GM19468 (cell line): ENCODE results near the gene TRIO.

ENCODE experiments used
- ATAC-seq: cut with Tn5 transposase; IDR thresholded peaks from one replicate; pipeline ENCODE4 v1.9.1; 2021; ENCODE audit warnings: mild to moderate bottlenecking, moderate library complexity, moderate number of reproducible peaks; ENCODE audit not compliant: unreplicated experiment; ENCODE audit errors: extremely low read depth

Gene TRIO

DNA sequence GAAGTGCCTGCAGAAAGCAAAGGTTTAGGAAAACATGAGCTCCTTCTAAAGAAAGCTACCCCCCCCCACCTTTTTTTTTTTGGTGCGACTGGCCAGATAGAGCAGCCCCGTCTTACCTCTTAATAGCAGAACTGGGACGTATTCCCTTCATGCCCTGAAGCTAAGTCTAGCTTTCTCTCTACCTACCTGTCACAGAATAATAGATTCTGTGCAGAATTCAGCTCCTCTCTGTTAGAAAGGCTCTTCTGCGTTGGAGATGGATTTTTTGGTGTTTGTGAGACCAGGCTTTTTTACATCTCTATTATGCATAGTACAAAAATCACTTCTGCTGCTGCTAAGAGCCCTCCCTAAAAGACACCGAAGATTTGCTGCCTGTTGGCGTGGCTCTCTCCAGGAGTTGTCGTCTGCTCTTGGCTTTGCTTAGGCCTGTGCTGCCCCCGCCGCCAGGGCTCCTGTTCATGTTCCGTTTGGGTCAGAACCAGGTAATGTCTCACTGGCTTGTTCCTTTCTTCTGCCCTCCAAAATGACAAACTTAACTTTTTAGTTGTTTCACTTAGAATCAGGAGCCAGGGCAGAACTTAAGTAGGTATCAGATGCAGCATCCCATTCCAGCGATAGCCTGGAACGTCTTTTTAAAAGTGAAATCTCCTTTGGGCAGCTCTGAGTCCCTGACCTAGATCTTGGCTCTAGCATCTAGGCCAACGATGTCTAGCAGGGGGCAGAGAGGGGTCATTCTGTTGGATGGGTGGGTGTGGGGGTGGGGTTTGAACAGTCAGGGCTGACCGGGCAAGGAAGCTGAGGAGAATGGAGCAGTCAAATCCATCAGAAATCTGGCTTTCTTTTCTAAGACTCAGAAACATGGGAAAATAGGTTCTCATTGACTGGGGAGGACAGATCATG lies 2.5 kb downstream of the TRIO start:
- no peak for ATAC-seq

DNA sequence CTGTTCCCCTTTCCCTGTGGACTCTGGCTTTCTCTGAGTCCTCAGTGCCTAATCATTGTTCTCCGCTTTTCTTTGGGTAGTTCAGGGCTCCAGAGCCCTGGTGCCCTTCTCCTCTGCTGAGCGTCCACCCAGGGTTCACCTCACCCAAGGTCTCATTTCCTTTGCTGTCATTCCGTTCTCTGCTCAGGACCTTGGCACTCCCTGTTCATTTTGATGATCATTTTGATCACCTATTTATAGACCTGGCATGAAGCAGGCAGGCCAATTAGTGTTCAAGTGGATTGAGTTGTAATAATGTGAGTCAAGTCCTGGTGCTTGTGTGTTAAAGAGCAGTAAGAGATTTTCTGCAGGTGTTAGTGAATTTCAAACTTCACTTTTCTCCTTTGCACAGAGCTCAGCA lies 3.6 kb downstream of the TRIO start:
- no peak for ATAC-seq

DNA sequence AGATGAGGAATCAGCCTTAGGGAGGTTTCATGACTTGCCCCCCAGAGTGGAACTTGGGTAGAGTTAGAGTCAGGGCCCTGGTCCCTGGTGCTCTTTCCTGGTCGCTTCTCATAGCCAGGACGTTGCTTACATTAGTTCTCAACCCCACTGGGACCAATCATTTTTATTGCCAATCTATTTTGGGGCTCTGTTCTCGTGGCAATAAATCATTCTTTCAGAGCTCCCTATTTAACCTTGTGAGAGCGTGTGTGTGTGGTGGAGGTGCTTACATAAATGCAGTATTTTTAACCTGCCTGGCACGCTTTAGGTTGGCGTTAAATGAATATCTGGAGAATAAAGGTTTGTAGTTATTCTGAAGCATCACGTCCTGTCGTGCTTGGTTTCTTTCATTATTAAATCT lies 4.1 kb downstream of the TRIO start:
- ATAC-seq: no peak

DNA sequence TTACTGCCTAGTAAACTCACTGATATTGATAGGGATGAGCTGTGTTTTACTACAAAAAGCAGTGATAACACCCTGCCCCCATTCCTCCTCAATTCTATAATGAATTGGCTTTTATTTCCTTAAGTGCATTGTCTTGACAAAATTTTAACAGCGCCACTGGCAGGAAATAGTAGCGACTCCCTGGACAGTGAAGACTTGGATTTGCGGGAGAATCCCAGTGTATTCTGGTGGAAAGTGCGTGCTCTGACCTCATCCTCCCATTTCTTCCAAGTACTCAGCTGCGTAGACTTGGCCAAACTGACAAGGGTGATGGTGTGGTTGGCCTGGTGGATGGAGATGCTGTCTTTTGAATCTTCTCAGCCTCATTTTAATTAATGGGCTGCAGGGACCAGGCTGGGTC lies 5.3 kb downstream of the TRIO start:
- ATAC-seq: no peak

DNA sequence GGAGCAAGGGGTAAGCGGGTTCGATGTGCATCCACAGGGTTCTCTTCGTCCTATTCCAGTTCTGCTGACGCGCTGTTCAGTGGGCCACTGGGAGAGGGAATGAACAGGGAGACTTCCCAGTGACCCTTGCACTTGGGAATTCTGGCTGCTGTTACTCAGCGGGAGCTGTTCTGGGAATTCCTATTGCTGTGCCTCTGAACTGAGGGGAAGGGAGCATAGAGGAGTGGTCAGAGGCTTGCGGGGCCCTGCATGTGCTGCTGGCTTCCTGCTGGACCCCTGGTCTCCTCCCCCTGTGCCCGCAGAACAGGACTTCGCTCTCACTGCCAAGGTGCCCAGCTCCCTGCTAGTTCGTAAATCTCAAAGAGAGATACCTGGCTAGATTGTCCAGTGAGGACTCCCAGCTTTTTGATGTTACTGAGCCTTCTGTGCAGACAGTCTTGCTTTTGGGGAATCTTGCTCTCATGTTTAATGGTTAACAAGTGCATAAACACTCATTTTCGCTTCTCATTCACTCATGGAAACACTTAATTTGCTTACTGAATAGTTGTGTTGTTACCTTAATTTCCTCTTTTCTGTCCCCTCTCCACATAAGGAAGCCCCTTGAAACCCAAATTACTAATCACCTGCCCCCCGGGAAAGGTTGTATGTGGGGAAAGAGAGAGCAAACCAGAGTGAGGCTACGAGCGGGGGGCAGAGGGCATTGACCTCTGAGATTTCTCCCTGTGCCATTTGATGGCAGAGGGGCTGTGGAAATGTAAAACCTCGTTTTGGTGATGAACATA lies 5.9 kb downstream of the TRIO start:
- ATAC-seq: peak; percentile 15

DNA sequence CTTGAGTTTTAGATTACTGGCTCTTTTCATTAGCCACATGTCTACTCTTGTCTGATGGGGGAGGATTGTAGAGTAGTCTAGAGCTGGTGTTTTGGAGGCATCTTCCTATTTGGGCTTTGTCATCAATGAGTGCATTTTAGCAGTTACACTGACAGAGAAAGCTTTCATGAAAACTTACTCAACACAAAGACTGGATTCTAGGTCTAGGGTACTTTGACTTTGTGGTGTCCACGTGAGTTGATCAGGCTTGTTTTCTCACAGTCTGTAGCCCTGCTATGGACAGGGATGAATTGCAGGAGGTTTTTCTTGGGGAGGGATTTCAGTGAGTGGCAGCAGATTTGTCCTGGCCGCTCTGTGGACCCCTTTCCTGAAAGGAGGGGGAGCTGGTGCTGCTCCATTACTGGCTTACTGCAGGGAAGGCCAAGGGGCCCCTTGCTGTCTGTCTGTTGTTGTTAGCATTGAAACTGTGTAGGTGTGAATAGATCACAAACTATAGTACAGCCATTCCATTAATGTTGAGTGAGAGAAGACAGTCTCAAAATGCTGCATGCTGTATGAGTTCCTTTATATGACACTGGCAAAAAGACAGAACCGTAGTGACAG lies 6.6 kb downstream of the TRIO start:
- ATAC-seq: no peak

DNA sequence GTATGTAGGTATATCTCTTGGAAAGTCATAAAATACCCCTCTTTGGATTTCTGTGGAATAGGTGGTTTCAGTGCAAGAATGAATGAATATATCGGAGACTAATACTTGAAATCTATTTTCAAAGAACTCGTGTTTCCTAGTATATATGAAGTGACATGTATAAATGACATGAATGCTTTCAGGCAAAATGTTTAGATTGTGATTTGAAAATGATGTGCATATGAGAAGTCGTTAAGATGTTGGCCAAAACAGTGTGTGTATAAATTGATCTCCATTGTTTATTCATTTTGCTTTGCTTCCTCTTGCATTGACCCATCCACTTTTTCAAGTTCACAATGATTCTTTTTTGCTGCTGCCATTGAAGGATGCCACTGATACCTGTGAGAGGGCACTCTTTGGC lies 8.3 kb downstream of the TRIO start:
- no peak for ATAC-seq

DNA sequence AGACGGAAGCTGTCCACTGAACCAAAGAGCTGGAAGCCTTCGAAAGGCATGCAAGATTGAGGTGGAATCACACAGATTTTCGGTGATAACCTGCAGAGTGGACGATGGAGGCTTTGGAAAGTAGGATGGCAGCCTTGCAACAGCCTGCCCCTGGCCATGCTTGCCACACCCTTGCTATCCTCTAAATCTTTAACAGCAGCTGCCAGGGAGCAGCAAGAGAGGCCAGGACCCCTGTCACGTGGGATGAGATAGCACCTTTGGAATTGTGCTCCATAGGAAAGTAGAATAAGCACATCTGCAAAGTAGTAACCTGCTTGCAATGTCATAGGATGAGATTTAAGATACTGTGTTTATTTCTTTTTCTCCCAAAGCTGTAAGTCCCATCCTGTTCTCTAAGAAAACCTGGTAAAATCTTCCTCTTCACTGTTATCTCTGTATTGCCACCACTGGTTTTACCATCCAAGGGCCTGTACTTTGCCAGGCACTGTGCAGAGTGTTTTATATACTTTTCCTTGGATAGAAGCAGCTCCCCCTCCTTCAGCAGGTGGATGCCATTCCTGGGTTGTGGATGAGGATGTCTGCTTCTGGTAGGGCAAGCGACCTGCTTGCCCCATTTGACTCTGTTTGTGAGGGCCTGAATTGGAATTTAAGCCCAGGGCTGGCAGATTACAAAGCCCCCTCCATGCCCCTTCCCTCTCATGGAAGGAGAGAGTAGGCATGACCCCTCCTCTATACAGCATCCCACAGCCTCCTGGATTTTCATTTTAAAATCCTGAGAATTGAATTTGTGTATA lies 10.1 kb downstream of the TRIO start:
- ATAC-seq: no peak

DNA sequence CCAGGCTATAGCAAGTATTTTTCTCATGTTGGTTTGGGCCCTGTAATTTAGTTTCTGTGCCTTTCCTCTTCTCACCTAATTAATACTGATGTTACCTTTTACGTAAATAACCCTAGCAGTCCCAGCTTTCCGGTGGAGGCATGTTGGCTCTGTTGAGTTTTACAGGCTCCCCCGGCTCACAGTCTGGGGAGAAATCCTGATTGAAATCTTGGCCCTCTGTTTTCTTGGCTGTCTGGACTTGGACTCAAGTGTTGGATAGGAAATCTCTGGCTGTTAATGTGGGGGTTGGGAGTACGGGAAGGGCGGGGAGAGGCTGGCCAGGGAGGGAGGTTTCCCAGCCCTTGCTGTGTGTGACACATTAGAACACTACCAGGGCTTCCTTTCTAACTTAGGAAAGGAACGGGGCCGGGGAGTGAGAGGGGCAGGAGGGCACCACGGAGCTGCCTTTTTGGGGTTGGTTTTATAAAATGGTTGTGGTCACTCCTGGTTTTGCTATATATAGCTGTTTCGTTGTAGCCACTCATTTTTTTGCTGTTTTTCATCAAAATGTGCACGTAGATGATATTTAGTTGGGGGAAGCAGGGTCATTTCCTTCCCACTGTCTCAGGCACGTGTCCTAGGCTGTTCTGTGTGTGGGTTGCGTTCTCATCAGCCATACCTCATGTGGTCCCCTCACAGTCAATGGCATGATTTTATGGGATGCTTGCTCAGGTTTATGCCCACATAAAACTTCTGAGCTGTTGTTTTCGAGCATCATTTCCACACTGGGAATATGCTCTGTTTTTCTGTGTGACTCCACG lies 11.0 kb downstream of the TRIO start:
- no peak for ATAC-seq

DNA sequence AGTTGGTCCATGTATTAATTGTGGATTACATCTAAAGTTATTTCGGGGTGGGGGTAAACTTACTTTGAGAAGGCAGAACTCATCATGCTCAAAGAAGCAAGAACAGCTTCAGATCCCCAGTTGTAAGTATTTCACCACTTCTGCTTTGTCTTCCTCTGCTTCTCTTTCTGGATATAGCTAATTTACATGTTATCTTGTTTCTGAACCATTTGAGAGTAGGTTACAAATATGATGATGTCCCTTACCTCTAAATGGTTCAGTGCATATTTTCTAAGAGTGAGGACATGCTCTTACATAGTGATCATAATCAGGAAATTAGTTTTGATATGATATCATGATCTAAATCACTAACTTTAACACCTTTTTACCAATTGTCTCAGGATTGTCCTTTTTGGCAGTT lies 11.9 kb downstream of the TRIO start:
- ATAC-seq: peak; percentile 64

DNA sequence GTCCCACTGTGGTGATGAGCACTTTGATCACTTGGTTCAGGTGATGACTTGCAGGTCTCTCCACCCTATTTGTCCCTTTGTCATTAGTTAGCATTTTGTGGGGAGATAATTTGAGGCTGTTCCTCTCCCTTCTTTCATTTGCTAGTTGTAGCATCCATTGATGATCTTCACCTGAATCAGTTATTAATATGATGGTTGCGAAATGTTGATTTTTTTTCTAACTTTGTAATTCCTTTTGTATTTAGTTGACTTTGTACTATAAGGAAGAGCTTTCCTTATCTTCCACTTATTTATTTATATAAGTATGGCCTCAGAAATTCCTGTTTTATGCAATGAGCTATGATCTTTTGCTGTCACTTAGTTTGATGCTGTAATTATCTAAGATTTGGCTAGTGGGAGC lies 12.6 kb downstream of the TRIO start:
- no peak for ATAC-seq

DNA sequence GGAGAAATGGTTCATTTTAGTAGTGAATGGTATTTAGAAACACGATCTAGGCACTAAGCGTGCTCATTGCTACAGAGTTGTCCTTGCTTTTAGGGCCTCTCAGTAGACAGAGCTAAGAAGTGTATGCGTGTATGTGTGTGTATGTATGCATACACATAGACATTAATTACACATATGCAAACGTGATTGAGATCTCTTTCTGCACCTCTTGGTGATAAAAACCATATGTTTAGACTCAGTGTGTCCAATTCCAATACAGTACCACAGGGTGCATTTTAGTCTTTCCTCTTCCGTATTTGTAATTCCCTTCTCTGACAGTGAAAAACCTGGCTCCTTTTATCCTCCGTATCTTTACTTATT lies 13.1 kb downstream of the TRIO start:
- no peak for ATAC-seq

DNA sequence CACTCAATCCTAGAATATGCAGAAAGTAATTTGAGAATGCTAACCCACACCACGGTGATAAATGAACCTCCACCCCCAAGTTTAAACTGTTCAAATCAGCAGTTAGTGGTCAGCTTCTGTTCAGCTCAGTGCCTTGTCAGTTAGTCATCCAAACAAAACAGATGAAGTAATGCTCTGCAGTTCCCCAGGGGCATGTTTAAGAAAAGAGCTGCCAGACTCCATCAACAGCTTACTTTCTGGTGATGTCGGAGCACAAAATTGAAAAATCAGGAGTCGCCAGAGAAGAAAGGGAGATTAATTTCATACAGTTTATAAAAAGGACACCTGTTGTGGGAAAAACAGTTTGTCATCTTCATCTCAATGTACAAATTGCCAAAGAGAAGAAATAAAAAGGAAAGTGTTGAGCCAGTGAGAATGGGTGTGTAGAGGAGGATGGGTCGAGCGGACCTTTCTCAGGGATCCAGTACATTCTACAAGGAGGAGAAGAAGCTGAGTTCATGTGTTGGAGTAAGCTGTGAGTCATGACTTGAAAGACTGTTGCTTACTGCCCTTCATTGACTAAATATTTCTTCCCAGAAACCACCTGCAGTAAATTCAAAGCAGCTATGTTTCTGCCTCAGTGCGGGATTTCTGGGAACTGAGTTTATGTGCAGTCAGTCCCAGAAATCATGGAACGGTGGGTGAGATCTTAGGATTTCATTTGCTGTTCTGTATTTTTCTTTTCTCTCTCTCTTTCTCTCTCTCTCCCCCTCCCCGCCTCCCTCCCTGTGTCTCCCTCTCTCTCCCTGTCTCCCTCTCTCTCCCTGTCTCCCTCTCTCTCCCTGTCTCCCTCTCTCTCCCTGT lies 13.7 kb downstream of the TRIO start:
- ATAC-seq: peak; percentile 27

DNA sequence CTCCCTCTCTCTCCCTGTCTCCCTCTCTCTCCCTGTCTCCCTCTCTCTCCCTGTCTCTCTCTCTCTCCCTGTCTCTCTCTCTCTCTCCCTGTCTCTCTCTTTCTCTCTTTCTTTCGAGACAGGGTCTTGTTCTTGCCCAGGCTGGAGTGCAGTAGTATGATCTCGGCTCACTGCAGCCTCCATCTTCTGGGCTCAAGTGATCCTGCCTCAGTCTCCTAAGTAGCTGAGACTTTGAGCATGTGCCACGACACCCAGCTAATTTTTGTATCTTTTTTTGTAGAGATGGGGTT lies 14.3 kb downstream of the TRIO start:
- no peak for ATAC-seq

DNA sequence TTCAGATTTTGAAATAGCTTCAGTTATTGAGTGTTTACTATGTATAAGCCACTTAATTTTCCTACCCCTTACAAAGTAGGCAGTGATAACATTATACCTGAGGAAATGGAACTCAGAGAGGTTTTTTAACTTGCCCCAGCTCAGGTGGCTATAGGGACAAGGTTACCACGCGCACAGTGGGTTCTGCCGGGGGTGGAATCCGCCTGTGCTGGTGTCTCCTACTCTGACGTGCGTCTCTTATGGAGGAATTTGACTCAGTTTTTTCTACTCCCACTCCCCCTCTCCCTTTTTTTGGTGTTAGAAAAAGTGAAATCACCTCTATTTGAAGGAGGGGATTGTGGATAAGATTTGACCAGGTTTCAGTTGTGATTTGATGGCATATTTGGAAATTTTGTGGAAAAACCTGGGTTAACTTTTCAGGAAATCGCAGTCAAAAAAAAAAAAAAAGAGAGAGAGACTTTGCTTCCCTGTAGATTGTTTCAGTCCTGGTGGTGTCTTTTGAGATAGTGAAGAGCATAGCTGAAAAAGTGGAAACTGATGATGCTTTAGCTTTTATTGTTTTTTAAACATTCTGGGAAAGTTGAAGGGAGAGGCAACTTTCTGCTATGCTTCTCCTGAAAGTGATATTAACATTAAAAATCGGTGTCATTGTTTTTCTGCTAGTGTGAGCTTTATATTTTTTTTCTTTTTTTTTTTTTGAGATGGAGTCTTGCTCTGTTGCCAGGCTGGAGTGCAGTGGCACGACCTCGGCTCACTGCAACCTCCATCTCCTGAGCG lies 15.9 kb downstream of the TRIO start:
- no peak for ATAC-seq

DNA sequence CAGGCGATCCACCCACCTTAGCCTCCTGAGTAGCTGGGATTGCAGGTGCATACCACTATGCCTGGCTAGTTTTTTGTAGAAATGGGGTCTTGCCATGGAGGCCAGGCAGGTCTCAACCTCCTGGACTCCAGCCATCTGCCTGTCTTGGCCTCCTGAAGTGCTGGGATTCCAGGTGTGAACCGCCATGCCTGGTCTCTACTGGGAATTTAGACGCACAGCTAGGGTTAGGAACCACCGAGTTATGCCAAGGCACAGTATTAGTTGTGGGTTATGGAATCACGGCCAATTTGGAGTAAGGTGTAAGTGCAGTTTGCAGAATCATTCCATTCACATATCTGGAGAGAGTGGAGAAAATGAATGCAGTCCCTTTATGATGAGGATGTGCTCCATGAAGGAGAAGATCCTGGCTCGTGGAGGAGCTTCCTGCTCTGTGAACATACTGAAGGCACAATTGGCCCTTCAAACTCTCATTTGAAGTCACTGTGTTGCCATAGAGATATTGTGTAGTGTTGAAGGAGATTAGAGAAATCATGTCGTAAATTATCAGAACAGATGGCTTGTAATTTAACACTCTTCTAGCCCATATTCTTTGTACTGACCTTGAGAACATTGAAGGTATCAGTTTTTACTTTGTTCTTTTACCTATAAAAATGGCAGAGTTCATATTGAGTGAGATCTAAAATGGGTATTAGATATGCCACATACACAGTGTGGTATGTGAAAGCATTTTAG lies 18.8 kb downstream of the TRIO start:
- no peak for ATAC-seq
